GM21529 (cell line): ENCODE measurements around the gene CMTM6.
"Not testable (repeated sequence)": the region's sequence is repeated elsewhere in the genome, so short reads cannot be mapped to it uniquely, and the experiment has no call there.

ENCODE experiments used
- ATAC-seq: cut with Tn5 transposase; IDR thresholded peaks from one replicate; pipeline ENCODE4 v1.9.1; 2021; ENCODE audit not compliant: unreplicated experiment

CMTM6 gene

GRCh38 chr3:32502118-32502945, at the start of gene CMTM6:
Gene CMTM6 (minus strand): TSS chr3:32502852. CDS start chr3:32502745, 107 bp downstream.
- peak; percentile 69 for ATAC-seq

- ATAC-seq: no peak
These were observed 49.4 kb upstream of the CMTM6 start for GRCh38 chr3:32552013-32552412.

GRCh38 chr3:32551496-32551895, 48.8 kb upstream of the CMTM6 start:
- ATAC-seq: peak; percentile 33

- peak; percentile 47 for ATAC-seq
These were observed 48.4 kb upstream of the CMTM6 start for GRCh38 chr3:32551087-32551486.

- ATAC-seq: no peak
These were observed 42.7 kb upstream of the CMTM6 start for GRCh38 chr3:32545305-32545704.

- no peak for ATAC-seq
These were observed 42.2 kb upstream of the CMTM6 start for GRCh38 chr3:32544894-32545293.

GRCh38 chr3:32542807-32543206, 40.2 kb upstream of the CMTM6 start:
- ATAC-seq: no peak

- no peak for ATAC-seq
These were observed 38.2 kb upstream of the CMTM6 start for GRCh38 chr3:32540899-32541298.

GRCh38 chr3:32532434-32532833, 29.8 kb upstream of the CMTM6 start:
- no peak for ATAC-seq

GRCh38 chr3:32531010-32531647, 28.5 kb upstream of the CMTM6 start:
- ATAC-seq: peak; percentile 76

- no peak for ATAC-seq
These were observed 23.1 kb upstream of the CMTM6 start for GRCh38 chr3:32525720-32526119.

GRCh38 chr3:32522682-32523081, 20.0 kb upstream of the CMTM6 start:
- ATAC-seq: no peak

GRCh38 chr3:32518921-32519320, 16.3 kb upstream of the CMTM6 start:
- not testable (repeated sequence) for ATAC-seq

- ATAC-seq: peak; percentile 20
These were observed 14.1 kb upstream of the CMTM6 start for GRCh38 chr3:32516751-32517150.

- no peak for ATAC-seq
These were observed 8.4 kb upstream of the CMTM6 start for GRCh38 chr3:32511005-32511404.

GRCh38 chr3:32510075-32510724, 7.5 kb upstream of the CMTM6 start:
- peak; percentile 78 for ATAC-seq

- ATAC-seq: no peak
These were observed 6.1 kb upstream of the CMTM6 start for GRCh38 chr3:32508711-32509110.

- ATAC-seq: no peak
These were observed 3.8 kb upstream of the CMTM6 start for GRCh38 chr3:32506466-32506865.

GRCh38 chr3:32502946-32503286, 264 bp upstream of the CMTM6 start:
- ATAC-seq: peak; percentile 5

- ATAC-seq: peak; percentile 0
These were observed 902 bp downstream of the CMTM6 start for GRCh38 chr3:32501783-32502117.

GRCh38 chr3:32500880-32501782, 1.5 kb downstream of the CMTM6 start:
- no peak for ATAC-seq
